Breast epithelium (tissue), 3 donors: Measurements from ENCODE around the gene PARD3B.

Source experiments
- POLR2AphosphoS5 ChIP-seq, 3 donors: sonication (generic); formaldehyde crosslinking; IDR thresholded peaks; one replicate each; pipeline ENCODE4 v1.6.1; 2017; ENCODE audit warnings: antibody characterized with exemption in 3 of 3
- TF ChIP-seq, protein P1 (sequence below), 3 donors: fragments of 450-650 bp; IDR thresholded peaks; one replicate each; pipeline ENCODE4 v1.5.1; 2016 to 2017; ENCODE audit warnings: antibody characterized with exemption in 3 of 3, mild to moderate bottlenecking in 3 of 3, moderate library complexity in 3 of 3

DNA sequence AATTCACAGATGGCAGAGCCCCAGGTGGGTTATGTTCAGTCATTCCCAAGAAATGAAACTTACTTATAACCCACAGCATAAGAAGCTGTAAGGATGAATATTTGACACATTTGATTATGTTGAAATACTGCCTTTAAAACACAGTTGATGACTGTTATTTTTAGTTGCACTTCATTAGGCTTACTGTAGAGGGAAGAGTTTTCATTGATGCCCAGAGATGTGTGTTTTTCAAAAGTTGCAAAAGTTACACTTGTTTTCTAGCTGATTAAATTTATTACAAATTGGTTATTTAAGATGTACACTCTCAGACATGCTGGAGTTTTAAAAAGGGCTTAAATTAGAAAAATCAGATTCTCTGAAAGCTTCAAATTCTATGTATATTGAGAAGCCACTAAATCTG, 506.1 kb downstream of the PARD3B start:
- TF ChIP-seq, protein P1, sequence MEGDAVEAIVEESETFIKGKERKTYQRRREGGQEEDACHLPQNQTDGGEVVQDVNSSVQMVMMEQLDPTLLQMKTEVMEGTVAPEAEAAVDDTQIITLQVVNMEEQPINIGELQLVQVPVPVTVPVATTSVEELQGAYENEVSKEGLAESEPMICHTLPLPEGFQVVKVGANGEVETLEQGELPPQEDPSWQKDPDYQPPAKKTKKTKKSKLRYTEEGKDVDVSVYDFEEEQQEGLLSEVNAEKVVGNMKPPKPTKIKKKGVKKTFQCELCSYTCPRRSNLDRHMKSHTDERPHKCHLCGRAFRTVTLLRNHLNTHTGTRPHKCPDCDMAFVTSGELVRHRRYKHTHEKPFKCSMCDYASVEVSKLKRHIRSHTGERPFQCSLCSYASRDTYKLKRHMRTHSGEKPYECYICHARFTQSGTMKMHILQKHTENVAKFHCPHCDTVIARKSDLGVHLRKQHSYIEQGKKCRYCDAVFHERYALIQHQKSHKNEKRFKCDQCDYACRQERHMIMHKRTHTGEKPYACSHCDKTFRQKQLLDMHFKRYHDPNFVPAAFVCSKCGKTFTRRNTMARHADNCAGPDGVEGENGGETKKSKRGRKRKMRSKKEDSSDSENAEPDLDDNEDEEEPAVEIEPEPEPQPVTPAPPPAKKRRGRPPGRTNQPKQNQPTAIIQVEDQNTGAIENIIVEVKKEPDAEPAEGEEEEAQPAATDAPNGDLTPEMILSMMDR (IDR thresholded peaks at IDR 0.05): no peak
- no peak for TF ChIP-seq POLR2AphosphoS5 (IDR thresholded peaks at IDR 0.05)
